Right ventricle myocardium inferior (tissue), 1 donor: Measurements from ENCODE around the gene TM9SF4. TPM values are rescaled to one million over a fixed set of nuclear protein-coding genes. Genes with fewer than 3 reads are reported as not detected.
"Not testable (repeated sequence)": the region's sequence is repeated elsewhere in the genome, so short reads cannot be mapped to it uniquely, and the experiment has no call there.

Source experiments
- ATAC-seq: fragments of 200-7000 bp; cut with Tn5 transposase; one replicate; pipeline ENCODE4 v1.9.1; 2020; ENCODE audit warnings: mild to moderate bottlenecking, moderate library complexity
- DNase-seq: peaks from one replicate; pipeline ENCODE4 v3.0.0; 2021; ENCODE audit errors: missing footprints
- intact Hi-C: fragments of 100-400 bp; cut with DNase I; formaldehyde crosslinking; loops from one replicate; pipeline ENCODE4 v1.11.0; 2022
- total RNA-seq: library from RNA; stranded (reverse); fragmentation: NEBNext Ultra II Directional; extraction: Animal tissue kit (Norgen Biotek cat#: 25700); gene quantifications from one replicate; pipeline ENCODE4 v1.2.1, GENCODE V29; 2021
- donor health status: DM: no; HTN: yes; CAD: no; lungs with severe emphysema.

The TM9SF4 gene
- total RNA-seq, 1 donor from 2014 or later: 25.3 TPM

DNA sequence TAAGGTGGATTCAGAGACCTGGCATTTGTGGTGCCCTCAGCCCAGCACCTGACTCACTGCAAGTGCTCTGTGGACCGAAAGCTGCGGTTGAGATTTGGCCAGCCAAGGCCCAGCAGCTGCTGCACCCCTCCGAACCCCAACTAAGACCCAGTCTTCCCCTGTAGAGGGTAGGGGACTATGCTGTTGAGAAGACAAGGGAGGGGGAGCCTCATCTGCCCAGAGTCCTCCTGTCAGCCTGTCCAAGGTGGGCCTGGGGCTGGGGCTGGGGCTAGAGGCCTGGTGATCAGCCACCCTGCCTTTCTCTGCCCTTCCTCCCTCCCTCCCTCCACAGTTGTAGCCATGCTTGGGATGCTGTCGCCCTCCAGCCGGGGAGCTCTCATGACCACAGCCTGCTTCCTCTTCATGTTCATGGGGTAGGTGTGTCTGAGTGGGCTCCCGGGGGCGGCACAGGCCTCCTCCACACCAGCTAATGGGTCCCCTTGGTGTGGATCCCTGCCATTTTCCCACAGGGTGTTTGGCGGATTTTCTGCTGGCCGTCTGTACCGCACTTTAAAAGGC is 40.9 kb downstream of the TM9SF4 start:
- DNase-seq: no peak
- intact Hi-C loops: no loop called here
- no peak for ATAC-seq

DNA sequence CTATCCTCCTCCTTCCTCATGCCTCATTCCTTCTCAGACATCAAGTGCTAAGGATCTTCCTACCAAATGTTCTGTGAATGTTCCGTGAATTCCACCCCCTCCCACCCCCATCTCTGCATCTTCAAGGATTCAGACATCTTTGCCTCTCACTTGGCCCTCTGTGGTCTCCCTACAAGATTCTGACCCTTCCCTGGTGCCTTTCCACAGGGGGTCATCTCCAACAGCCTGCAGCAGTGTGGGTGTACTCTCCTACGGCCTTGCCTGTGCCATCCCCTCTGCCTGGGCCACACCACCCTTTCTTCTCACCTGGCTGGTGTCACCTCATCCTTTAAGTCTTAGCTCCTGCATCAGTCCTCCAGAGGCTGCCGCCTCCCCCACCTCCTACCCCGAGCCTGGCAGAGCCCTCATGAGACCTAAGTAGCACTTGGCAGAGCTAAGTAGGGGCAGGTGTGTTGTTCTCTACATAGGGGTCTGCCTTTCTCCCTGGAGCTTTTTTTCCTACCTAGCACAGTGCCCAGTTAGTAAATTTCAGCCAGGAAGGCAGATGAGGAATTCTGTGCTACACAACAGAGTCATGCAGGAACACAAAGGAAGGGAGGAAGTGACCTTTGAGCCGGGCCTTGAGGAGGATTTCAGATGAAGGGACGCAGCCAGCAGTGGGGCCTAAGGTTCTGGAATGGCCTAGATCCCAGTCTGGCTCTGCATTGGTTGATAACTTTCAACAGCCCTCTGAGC is 43.1 kb downstream of the TM9SF4 start:
- no peak for ATAC-seq
- intact Hi-C loops: no loop called here
- no peak for DNase-seq

DNA sequence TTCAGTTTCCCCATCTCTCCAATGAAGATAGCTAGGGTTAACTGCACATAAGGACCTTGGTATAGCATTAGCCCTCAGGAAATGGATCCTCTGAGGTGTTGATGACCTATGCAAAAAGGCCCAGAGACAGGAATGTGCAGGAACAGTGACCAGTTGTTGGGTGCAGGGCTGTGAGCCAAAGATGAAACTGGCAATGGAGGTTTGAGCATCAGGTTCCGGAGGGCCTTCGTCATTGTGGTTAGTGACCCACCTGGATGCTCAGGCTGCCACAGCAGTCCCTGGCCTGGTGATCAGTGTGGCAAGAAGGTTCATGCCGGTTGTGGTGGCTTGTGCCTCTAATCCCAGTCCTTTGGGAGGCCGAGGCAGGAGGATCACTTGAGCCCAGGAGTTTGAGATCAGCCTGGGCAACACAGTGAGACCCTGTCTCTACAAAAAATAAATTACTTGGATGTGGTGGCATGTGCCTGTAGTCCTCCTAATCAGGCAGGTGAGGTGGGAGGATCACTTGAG is 43.7 kb downstream of the TM9SF4 start:
- intact Hi-C loops: no loop called here

DNA sequence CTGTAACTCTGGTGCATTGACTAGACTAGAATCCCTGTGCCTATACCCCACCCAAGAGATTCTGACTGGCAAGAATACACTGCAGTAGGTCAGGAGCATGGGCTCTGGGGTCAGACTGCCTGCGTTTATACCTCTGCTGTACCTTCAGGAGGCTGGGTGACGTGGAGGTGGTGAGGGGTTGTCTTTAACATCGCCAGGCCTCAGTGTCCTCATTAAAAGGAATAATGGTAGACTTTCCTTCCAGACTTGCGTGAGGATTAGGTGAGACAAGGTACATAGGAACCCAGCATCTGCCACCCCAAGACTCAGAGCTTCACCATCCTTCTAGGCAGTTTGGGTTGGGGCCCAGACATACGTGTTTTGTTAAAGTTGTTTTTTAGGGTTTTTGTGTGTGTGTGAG is 44.3 kb downstream of the TM9SF4 start:
- intact Hi-C loops: no loop called here
- DNase-seq (no peak), ATAC-seq (no peak)

More for the DNA sequence above, 43.7 kb downstream of the TM9SF4 start:
- no peak for DNase-seq
- ATAC-seq: no peak

DNA sequence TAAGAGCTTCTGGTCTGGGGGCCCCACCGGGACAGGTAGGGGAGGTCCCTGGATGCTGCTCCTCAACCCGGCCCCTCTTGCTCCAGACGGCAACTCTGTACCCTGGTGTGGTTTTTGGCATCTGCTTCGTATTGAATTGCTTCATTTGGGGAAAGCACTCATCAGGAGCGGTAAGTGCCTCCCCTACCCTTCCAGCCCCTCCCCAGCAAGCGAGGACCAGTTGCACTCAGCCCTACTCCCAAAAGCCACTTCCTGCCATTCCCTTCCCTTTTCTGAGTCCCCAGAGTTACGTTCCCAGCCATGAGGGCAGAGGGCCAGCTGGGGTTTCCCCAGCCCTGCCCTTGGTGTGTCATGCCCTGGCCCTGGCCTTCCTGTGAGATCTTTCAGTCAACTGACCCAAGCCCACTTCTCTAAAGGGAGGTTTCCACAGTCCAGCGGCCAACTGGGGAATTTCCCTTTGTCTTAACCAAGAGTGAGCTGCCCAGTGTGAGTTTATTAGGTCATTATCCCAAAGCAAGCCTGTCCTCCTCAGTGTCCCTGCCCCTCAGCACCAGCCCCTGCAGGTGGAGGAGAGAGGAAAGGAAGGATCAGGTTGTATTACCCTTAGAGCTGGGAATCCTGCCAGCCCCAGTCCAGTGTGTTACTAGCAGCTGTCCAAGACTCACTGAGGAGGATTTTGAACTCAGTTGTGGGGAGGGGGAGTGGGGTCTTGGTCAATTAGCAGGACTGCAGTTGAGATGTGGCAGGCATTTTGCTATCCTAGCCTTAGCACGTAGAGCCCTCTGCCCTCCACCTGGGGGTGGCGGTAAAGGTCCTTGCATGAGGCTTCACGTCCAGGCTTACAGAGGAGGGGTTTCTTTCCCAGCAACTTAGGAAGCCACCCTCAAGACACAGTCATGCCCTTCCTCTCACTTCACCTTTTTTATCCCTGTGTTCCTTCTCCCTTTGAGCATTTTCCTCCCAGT is 45.8 kb downstream of the TM9SF4 start:
- peak; percentile 91 for DNase-seq
- ATAC-seq: peak; percentile 90
- intact Hi-C loops: no loop called here

DNA sequence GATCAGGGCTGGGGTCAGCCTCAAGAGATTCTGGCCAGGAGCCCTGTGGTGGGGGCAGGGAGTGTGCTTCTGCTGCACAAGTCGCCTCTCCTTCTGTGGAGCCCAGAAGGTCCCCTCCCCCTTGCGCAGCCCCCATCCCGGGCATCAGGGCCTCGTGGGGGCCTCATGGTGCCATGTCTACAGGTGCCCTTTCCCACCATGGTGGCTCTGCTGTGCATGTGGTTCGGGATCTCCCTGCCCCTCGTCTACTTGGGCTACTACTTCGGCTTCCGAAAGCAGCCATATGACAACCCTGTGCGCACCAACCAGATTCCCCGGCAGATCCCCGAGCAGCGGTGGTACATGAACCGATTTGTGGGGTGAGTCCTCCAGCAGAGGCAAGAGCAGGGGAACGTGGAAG is 48.1 kb downstream of the TM9SF4 start:
- intact Hi-C loops: no loop called here
- no peak for ATAC-seq
- no peak for DNase-seq

DNA sequence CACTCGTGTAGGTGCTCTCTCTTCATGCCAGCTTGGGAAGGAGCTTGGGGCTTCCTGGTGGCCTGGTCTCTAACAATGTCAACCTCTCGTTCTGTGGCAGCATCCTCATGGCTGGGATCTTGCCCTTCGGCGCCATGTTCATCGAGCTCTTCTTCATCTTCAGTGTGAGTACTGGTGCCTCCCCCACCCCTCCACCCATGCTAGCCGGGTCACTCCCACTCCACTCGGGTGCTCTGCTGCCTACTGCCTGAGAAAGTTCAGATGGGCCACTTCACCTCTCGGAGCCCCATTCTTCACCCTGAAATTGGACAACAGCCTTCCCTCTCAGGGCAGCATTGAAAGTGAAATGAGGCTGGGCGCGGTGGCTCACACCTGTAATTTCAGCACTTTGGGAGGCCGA is 48.8 kb downstream of the TM9SF4 start:
- ATAC-seq (no peak), DNase-seq (no peak)
- intact Hi-C loops: no loop called here

DNA sequence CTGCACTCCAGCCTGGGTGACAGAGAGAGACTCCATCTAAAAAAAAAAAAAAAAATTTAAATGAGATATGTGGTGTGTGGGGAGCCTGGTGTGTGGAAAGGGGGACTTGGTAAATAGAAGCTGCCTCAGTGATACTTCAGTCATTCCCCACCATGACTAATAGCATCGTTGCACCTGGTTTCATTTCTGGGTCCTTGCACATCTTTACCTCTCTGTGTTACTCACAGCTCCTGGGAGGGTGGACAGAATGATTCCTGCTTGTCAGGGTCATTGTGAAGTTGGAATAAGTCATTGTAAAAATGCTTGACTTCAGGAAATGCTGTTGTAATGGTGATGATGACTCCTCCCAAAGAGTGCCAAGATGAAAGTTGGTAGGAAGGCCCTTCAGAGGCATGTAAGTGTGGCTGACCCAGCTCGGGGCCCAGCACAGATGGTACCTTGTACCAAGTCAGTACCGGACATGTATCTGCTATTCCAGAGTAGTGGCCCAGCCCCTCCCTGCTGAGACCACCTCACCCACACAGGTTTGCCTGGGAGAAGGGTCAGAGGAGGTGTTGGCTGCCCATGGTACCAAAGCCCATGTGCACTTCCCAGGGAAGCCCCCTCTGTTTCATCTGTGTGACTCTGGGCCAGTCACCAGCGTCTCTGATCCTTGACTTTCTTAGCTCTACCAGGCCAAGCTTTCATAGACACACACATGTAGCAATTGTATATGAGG is 49.6 kb downstream of the TM9SF4 start:
- intact Hi-C loops: no loop called here
- ATAC-seq: no peak

DNA sequence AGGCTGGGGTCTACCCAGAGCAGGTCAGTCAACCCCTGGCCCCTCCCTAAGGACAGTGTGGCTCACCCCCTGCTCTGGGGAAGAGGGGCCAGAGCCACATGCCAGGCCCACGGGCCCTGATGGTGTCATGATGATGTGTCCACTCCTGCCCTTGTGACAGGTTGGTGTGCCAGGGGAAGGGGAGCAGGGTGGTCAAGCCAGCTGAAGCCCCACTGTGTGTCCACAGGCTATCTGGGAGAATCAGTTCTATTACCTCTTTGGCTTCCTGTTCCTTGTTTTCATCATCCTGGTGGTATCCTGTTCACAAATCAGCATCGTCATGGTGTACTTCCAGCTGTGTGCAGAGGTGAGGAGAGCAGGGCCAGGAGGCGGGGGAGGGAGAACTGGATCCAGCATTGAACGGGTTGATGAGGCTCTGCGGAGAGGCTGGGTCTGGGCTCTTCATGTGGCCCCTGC is 50.3 kb downstream of the TM9SF4 start:
- ATAC-seq (no peak), DNase-seq (no peak)
- intact Hi-C loops: no loop called here

More for the DNA sequence above, 49.6 kb downstream of the TM9SF4 start:
- DNase-seq: no peak

DNA sequence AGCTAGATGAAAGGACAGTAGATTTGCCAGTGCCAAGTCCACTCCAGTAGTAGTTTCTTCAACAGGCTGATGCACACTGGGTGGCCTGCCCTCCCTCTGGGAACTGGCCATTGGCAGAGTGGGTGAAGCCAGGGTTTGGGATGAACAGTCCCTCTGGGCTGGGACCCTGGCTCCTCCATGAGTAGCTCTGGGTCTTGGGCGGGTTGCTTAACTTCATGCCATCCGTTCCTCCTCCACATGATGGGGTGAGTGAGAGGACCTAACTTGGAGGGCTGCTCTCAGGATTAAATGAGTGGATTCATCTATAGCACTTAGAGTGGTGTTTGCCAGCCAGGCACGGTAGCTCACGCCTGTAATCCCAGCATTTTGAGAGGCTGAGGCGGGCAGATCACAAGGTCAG is 50.8 kb downstream of the TM9SF4 start:
- no peak for DNase-seq
- intact Hi-C loops: no loop called here
- no peak for ATAC-seq

DNA sequence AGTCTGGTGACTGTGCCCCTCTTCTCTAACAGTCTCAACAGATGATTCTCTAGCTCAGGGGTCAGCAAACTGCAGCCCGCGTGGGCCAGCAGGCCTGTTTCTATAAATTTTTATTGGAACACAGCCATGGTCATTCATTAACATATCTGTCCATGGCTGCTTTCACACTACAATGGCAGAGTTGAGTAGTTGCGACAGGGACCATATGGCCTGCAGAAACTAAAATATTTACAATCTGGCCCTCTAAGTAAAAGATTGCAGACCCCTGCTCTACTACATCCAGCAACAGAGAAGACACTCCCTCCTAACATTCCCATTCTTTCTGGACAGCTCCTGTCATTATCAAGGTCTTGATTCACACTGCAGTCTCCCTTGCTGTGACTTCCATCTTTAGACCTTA is 52.8 kb downstream of the TM9SF4 start:
- intact Hi-C loops: no loop called here
- no peak for DNase-seq
- no peak for ATAC-seq

DNA sequence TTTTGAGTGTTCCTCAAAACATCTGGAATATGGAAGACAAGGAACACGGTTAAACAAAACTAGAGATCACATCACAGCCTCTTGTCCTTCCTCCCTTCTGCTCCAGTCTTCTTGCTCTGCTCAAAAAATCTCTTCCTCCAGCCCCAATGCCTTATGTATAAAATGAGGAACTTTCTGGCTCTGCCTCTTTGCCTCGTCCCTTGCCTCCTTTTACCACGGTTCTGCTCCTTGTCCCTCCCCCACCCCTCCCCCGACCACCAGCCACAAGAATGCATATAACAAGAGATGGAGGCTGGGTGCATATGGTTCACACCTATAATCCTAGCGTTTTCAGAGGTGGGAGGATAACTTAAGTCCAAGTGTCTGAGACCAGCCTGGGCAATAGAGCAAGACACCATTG is 54.4 kb downstream of the TM9SF4 start:
- DNase-seq (no peak), ATAC-seq (no peak)
- intact Hi-C loops: no loop called here

DNA sequence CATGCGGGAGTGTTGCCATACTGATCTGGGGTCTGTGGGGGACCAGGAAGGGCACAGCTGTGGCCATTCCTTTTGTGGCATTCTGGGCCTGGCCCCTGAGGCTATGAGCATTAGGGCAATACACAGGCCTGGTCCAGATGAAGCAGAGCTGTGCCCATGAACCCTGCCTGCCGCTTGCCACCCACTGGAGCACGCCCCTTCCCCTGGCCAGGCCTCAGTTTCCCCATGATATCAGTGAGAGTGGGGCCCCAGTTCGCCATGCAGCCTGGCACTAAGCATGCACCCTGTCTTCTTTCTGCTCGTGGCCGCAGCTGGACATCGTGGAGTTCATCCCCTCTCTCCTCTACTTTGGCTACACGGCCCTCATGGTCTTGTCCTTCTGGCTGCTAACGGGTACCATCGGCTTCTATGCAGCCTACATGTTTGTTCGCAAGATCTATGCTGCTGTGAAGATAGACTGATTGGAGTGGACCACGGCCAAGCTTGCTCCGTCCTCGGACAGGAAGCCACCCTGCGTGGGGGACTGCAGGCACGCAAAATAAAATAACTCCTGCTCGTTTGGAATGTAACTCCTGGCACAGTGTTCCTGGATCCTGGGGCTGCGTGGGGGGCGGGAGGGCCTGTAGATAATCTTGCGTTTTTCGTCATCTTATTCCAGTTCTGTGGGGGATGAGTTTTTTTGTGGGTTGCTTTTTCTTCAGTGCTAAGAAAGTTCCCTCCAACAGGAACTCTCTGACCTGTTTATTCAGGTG is 55.6 kb downstream of the TM9SF4 start:
- DNase-seq (no peak), ATAC-seq (no peak)
- intact Hi-C loops: no loop called here

DNA sequence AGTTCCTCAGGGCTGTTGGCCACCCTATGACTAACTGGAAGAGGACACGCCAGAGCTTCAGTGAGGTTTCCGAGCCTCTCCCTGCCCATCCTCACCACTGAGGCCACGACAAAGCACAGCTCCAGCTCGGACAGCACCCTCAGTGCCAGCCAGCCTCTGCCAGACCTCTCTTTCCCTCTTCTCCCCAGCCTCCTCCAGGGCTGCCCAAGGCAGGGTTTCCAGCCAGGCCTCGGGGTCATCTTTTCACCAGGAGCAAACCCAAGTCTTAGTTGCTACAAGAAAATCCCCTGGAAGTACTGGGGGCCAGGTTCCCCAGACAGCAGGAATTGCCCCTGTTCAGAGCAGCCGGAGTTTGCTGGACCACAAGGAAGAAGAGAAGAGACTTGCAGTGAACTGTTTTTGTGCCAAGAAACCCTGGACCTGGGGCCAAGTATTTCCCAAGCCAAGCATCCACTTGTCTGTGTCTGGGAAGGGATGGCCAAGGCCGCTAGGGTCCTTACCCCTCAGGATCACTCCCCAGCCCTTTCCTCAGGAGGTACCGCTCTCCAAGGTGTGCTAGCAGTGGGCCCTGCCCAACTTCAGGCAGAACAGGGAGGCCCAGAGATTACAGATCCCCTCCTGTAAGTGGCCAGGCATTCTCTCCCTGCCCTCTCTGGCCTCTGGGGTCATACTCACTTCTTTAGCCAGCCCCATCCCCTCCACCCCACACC is 56.5 kb downstream of the TM9SF4 start:
- no peak for ATAC-seq
- no peak for DNase-seq
- intact Hi-C loops: no loop called here

DNA sequence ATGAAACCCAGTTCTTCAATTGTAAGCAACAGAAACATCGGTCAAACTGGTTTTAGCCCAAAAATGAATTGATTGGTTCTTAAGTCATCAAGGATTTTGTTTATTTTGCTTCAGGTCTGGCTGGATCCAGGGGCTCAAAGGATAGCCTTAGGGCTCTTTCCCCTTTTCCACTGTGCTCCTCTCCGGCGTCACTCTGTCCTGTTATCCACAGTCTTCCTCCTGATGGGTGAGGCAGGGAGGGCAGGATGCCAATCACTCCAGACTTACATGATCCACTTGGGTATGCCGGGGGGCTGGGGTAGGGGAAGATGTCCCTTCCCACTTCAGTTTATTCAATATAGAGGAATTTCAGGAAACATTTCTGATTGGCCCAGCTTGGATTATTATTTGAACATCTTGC is 58.0 kb downstream of the TM9SF4 start:
- intact Hi-C loops: no loop called here
- ATAC-seq (no peak), DNase-seq (no peak)

DNA sequence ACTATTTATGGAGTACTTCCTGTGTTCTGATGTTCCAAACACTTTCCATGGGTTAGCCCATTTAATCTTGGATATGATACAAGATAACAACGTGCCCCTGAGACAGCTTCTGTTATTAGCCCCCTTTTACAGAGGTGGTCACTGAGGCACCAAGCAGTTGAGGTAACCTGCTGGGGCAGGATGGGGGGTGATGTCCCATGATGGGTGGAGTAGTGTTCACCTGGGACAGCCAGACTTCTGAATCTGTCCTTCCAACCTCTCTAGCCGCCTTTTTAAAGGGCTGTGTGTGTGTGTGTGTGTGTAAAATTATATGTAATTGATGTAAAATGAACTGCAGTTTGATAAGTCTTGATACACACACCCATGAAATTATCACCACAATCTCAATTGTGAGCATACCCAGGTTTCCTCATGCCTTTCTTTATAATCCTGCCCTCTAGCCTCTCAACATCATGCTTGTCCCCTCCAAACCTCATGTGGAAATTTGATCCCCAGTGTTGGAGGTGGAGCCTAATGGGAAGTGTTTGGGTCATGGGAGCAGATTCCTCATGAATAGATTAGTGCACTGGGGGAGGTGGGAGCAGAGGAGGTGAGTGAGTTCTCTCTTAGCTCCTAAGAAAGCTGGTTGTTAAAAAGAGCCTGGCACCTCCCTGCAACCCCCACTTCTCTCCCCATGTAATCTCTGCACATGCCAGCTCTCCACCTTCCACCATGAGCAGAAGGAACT is 58.8 kb downstream of the TM9SF4 start:
- no peak for DNase-seq
- no peak for ATAC-seq
- intact Hi-C loops: no loop called here

DNA sequence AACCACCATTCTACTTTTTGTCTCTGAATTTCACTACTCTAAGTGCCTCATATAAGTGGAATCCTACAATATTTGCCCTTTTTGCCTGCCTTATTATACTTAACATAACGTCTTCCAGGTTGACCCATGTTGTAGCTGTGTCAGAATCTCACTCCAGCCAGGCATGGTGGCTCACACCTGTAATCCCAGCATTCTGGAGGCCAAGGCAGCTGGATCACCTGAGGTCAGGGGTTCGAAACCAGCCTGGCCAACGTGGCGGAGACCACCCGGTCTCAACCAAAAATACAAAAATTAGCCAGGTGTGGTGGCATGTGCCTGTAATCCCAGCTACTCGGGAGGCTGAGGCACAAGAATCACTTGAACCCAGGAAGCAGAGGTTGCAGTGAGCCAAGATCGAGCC is 68.2 kb downstream of the TM9SF4 start:
- intact Hi-C loops, DNase-seq, ATAC-seq: not testable (repeated sequence)
